HG03442 (cell line): ENCODE results near the gene KCNJ6.
A peak's percentile ranks its signal among the peaks of the same experiment; 100 is the strongest.
"Not testable (repeated sequence)": the region's sequence is repeated elsewhere in the genome, so short reads cannot be mapped to it uniquely, and the experiment has no call there.

ENCODE experiments used
- ATAC-seq: cut with Tn5 transposase; IDR thresholded peaks from one replicate; pipeline ENCODE4 v1.9.1; 2021; ENCODE audit warnings: mild to moderate bottlenecking, moderate library complexity; ENCODE audit not compliant: unreplicated experiment

KCNJ6 gene

GRCh38 chr21:37656899-37657298, 259.4 kb downstream of the KCNJ6 start:
- no peak for ATAC-seq

DNA sequence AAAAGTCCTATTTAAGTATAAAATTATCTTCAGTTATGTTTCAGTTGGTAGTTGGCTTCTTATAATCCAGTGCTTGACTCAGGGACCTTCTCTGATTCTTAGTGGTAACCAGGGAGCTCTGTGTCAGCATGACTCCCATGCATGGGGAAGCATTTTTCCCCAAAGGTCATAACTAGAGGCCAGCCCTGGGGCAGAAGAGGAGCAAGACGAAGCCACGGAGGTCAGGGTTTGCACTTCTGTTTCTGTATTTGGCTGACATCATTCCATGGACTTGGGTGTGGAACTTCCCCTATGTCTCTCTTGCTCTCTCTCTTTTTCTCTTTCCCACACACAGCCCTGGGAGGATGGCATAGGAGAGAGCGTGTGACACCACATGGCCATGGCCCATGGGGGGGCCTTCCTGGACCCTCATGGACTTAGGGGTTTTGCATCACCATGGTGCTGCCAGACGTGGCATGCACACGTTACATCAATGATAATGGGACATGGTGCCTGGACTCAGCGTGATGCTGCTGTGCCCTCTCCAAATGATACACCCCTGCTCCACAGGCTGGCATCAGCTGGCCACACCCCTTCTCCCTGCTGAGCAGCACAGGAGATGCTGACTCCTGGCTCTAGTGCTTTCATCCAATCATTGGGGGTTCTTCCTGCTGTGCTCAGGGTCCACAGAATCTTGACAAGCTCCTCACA, 260.5 kb downstream of the KCNJ6 start:
- ATAC-seq = no peak

DNA sequence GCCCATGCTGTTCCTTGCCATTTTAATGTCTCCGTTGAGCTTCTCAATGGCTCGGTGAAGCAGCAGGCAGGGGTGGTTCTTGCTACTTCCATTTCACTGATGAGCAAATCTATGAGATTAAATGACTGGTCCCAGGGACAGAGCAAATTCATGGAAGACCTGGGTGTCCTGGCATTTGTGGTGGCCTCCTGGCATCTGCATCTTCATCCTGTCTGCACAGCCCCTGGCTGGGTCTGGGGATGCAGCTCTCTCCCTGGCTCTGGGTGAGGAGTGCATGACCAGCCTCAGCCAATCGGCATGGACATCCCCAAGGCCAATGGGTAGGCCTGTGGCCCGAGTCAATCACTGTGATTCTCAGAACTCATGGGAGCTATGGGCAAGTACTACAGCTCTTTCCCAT, 261.7 kb downstream of the KCNJ6 start:
- ATAC-seq = no peak

DNA sequence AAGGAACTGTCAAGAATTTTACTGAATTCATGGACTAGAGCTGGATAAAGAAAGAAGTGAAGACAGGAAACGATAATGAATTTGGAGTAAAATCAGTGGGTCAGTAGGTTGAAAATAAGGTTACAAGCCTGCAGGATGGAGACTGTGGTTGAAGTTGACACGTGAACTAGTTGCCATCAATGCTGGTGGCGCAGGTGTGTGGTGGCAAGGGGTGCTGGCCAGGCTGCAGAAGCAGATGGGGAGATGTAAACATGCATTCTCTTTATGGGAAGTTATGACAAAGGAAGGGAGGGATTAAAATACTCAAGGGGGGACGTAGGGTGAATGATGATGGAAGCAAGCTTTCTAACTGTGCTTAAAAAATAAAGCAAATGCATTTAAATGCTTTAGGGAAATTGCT, 263.1 kb downstream of the KCNJ6 start:
- no peak for ATAC-seq

DNA sequence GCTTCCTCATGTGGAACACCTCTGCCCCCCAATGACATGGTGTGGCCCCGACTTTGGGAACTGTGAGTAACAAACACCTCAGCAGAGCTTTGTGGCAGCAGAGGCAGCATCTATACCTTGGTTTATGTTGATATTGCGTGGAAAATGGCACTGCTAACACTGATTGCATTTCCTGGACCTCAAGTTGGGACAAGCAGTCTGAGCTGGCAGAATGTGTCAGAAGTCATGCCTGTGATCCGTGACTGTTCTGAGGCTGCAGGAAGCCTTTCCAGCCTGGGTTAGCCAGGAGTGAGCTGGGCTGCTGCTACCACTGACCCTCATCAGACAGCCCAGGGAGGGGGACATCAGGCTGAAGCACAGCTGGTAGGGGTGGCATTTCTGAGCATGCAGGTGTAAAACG, 268.5 kb downstream of the KCNJ6 start:
- no peak for ATAC-seq

GRCh38 chr21:37646761-37647160, 269.5 kb downstream of the KCNJ6 start:
- ATAC-seq = not testable (repeated sequence)

DNA sequence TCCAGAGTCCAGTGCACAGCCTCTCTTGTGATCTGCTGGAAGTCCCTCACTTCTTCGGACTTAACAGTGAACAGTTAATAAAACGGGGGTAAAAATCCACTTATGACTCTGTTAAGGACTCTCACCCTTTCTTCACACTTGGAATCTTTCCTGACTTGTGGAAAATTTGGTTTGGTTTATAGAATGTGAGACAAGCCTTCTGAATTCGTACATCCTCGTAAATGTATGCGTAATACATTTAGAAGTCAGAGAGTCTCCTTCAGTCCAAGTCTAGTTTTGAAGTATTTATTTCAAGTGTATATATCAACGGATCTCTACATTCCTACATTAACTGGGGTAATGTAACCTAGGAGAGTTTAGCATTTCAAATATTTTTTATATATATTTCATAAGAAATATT, 270.4 kb downstream of the KCNJ6 start:
- no peak for ATAC-seq

GRCh38 chr21:37644636-37645035, 271.6 kb downstream of the KCNJ6 start:
- no peak for ATAC-seq

- ATAC-seq = not testable (repeated sequence)
These were observed 272.4 kb downstream of the KCNJ6 start for GRCh38 chr21:37643862-37644261.

- ATAC-seq = no peak
These were observed 273.8 kb downstream of the KCNJ6 start for GRCh38 chr21:37642493-37642892.

- ATAC-seq = no peak
These were observed 276.5 kb downstream of the KCNJ6 start for GRCh38 chr21:37639756-37640155.

GRCh38 chr21:37636152-37636860, 280.0 kb downstream of the KCNJ6 start:
- ATAC-seq = no peak

DNA sequence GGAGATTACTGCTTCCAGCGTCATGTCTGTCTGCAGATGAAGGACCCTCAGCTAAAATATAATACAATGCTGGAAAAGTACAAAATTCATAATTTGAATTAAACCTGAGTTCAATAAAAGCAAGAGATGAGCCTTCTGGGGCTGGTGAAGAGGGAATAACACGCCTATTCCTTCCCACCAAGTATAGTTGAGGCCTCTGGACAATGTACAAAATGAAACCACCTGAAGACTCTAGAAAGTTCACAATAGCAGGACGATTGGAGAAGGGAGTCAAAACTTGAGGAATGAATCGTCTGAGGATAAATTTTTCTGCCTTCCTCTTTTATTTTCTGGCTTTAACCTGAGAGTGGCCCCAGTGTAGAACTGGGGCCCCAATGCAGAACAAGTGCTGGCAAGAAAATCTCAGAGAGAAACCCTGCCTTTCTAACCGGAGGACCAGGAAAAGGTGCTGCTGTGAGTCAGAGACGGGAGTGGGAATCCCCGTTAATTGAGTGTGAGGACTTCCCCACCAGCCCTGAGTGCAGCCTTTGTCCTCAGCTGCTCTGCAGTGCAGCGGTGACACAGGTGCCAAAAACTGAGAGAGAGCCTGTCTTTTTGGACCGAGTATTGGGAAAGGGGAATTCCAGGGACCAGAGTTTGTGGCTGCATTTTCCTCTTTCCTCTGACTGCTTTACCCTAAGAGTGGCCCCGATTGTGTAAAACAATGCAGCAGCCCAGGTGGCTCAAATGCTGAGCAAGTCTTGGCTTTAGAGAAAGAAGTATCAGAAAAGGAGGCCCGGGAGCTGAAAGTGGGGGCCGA, 284.7 kb downstream of the KCNJ6 start:
- ATAC-seq = peak; percentile 76

GRCh38 chr21:37630872-37631271, 285.4 kb downstream of the KCNJ6 start:
- no peak for ATAC-seq

- no peak for ATAC-seq
These were observed 287.9 kb downstream of the KCNJ6 start for GRCh38 chr21:37628362-37628761.

- no peak for ATAC-seq
These were observed 288.7 kb downstream of the KCNJ6 start for GRCh38 chr21:37627561-37627960.

- no peak for ATAC-seq
These were observed 289.2 kb downstream of the KCNJ6 start for GRCh38 chr21:37627074-37627473.

GRCh38 chr21:37626320-37626719, 289.9 kb downstream of the KCNJ6 start:
- no peak for ATAC-seq

GRCh38 chr21:37623689-37624088, 292.6 kb downstream of the KCNJ6 start:
- no peak for ATAC-seq

DNA sequence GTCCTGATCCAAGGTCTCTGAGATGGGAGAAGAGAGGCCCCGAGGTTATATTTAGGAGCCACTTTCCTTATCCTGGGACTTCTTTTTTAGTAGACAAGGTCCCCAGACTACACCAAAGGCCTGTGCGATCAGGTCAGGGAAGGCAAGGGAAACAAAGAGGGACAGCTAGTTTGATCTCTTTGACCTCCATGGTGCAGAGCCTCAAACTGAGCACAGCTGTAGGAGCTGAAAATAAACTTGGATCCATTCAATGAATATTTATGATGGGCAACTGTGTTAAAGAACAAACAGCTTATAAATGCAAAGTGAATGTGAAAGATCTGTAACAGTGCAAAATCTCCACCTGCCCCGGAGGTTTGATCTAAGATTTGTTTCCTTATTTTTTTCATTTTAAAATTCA, 293.1 kb downstream of the KCNJ6 start:
- no peak for ATAC-seq

DNA sequence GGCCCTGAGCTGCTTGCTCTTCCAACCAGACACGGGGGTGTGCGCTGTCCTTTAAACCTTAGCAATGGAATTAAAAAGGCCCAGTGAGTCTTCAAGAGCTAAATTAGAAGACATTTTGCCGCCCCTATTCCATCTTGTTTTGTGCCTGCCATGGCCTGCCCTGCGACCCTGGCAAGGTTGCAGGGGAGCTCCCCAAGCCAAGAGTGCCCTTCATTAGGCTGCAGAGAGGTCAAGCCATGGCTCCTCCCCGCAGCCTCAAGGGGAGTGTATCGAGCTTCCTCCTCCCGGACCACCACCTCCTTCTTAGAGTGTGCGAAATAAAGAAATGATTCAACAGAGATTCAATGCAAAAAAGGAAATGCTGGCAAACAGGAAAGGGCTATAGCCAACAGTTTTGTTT, 293.5 kb downstream of the KCNJ6 start:
- ATAC-seq = no peak

DNA sequence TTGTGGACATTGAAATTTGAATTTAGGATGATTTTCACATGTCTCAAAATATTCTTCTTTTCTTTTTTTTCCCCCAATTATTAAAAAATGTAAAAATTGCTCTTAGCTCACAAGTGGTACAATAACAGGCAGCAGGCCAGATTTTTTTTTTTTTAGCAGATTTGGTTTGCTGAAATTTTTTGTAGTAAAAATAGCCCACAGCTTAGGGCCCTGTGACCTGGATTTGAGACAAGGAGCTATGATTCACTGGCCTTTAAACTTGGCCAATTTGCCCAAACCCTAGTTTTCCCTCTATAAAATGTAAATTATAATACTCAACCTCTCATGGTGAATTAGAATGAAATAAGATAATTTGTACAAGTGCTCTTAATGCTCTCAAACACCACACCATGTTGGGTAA, 295.9 kb downstream of the KCNJ6 start:
- no peak for ATAC-seq
